DMS114 treated with DMSO at 0.1 percent for 48 hours (cell line): ENCODE results near the gene GLB1L2.

ENCODE experiments used
- DNase-seq: peaks from one replicate; lab custom pipeline; 2025; ENCODE audit not compliant: unreplicated experiment; lab: John Stamatoyannopoulos, UW

GLB1L2 gene

DNA sequence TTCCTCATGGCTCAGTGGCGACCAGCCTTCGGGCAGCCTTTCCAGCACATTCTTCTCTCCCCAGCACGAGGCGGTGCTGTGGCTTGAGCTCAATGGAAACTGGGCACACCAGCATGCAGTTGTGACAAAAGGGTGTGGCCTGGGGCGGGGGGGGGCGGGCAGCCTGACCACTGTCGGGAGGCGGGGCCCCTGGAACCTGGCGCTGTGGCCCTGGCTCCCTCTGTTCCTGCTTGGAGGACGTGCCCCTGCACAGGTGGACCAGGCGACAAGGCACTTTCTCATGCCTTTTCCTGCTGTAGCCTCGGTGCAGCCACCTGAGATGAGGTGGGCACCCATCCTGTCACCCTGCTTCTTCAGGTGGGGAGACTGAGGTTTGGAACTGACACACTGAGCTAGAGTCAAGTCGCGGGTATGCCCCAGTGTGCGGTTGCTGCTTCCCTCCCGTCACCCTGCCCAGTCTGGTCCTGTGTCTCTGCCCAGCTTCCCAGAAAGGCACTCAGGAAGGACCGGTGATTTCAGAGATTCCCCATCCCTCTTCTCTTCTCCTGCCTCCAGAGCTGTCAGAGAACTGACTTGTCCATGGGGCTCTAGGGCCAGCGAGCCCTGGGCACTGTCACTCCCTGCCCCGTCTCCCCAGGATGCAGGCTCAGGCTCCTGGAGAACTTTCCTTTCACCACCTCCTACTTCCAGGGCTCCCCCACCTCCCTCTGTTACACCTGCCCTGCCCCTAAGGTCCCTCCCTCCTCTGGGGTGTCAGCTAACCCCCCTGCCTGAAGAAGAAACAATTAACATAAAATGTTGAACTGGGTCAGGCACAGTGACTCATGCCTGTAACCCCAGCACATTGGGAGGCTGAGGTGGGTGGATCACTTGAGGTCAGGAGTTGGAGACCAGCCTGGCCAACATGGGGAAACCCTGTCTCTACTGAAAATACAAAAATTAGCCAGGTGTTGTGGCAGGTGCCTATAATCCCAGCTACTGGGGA, 70.3 kb downstream of the GLB1L2 start:
- no peak for DNase-seq

DNA sequence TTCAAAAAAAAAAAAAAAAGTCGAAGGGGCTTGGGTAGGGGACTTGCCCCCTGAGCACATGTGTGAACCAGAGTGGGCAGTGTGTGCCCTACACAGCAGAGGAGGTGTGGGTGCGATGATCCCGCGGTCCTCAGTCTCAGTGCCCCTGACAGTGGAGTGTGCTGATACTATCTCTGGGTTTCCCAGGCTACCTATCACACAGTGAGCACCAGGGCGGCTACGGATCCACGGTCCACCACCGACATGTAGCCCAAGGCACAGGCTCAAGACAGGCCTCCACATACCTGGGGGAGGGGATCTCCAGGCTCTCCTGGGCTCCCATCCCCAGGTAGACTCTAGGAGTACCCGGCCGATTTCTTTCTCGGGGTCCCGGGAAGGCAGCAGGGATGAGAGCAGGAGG, 71.1 kb downstream of the GLB1L2 start:
- no peak for DNase-seq

DNA sequence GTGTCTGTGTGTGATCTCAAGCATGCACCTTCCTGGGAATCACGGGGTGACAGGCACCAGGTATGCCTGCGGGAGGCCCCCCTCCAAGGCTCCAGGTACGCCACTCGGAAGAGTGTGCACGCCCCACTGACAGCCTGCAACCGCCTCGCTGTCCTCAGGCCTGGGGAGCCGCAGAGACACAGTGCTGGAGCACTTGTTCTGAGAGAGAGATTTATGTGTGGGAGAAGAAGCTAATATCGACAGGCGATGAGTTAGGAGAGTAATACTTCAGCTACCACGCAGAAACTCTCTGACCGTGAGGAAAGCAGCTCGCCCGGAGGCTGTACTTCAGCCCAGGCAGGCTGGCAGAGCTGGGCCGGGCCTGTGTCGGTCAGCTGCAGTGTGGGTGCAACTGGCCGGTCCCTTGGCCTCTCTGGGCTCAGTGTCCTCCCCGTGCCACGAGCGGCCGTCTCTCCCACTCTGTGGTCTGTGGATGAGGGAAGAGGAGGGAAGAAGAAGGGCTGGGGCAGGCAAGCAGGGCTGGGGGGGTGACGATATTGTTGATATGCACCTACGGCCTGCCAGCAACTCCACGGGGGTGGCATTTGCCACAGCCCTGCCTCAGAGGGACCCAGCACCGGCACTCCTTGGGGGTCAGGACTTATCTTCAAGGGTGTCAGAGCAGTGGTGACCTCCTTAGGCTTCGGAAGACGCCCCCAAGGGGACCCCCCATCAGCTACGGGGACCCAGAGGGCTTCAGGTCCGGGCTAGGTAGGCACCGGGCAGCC, 73.0 kb downstream of the GLB1L2 start:
- no peak for DNase-seq

DNA sequence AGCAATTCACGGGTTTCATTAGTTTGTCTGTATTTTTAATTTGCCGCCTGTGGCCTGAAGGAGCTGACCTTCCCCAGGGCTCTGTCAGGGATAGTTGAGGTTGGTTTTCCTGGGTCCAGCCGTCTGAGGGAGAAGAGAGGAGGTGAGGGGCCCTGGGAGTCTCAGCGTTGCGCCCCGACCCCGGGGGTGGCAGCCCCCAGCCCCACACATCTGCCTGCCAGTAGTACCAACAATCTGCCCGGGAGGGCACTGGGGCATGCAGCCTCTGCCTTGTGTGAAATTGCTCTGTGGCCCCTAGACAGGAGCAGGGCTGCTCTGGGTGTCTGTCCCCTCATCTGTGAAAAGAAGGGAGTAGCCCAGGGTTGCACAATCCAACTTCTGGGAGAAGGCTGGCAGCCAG, 73.6 kb downstream of the GLB1L2 start:
- DNase-seq: no peak

DNA sequence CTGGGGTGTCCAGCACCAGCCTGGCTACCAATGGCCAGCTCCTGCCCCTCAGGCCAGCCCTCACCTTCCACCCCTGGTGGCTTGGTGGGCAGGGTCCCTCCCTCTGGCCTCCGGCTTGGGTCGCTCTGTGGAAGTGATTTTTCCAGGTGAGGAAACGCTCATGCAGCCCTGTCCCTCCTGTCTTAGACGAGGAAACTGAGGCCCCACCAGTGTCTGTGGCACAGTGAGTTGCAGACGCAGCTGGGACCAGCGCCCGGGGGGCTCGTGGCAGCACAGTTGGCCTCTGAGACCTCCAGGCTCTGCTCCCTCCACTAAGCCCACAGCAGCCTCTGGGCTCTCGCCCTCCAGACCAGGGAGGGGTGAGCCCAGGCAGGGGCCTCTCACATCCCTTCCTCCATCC, 74.1 kb downstream of the GLB1L2 start:
- DNase-seq: no peak

DNA sequence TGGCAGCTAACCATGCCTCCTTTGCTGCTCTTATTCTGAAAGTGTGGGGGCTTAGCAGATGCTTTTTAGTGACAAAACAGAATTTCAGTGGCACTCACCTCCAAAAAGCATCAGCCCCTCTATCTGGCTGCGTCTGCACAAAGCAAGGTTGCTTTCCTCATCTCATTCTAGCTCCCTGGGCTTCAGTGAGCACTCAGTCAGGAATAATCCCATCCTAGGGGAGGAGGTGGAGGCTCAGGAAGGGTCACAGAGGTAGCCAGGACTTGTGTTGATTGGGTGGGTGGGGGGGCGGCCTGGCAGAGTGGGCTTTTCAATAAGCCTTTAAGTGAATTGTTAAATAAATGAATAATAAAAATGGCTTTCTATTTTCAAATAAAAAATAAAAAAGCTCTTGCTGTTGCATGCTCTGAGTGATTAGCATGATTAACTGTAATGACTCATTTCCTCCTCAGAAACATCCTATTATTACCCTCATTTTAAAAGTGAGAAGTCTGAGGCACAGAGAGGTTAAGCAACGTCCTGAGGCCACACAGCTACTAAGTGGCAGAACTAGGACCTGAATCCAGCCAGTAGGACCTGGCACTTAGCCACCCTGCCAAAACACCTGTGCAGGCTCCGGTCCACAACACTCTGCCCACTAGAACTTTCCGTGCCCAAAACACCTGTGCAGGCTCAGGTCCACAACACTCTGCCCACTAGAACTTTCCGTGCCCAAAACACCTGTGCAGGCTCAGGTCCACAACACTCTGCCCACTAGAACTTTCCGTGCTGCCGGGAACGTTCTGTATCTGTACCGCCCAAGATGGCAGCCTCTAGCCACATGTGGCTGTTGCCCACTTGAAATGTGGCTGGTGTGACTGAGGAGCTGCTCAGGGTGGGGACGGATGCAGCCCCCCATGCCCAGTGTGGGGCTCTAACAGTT, 74.7 kb downstream of the GLB1L2 start:
- no peak for DNase-seq

DNA sequence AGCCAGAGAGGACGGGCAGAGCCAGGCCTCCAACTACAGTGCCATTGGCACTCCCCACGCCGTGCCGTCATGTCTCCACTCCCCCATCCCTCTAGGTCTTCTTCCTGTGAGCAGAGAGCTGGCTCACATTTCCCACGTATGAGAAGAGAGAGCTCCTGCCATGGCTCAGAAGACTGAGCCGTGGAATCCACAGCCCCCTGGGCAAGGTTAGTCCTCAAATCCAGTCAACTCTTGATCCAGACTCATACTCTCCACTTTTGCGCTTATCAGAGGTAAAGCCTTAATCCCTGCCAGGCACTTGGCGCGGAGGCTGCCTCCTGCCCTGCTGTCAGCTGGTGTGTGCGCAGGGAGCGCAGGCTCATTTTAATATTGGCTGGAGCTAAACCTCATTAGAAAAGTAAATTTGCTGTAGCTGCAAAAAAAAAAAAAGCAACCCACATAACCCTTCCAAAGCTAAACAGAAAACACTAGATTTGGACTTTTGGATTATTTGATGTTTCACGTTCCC, 75.6 kb downstream of the GLB1L2 start:
- no peak for DNase-seq

DNA sequence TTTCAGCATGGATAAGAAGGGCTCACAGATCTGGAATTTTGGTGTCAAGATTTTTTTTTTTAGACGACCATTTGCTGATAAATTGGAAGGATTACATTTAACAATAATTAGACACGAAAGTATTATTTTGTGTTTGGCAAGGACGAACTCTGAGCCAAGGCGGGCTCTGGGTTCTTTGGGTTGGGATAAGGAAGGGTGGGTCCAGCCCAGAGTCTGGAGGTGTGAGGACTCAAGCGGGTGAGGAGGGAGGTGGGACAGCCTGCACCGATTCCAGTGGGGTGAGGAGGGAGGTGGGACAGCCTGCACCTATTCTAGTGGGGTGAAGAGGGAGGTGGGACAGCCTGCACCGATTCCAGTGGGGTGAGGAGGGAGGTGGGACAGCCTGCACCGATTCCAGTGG, 76.1 kb downstream of the GLB1L2 start:
- DNase-seq: no peak

DNA sequence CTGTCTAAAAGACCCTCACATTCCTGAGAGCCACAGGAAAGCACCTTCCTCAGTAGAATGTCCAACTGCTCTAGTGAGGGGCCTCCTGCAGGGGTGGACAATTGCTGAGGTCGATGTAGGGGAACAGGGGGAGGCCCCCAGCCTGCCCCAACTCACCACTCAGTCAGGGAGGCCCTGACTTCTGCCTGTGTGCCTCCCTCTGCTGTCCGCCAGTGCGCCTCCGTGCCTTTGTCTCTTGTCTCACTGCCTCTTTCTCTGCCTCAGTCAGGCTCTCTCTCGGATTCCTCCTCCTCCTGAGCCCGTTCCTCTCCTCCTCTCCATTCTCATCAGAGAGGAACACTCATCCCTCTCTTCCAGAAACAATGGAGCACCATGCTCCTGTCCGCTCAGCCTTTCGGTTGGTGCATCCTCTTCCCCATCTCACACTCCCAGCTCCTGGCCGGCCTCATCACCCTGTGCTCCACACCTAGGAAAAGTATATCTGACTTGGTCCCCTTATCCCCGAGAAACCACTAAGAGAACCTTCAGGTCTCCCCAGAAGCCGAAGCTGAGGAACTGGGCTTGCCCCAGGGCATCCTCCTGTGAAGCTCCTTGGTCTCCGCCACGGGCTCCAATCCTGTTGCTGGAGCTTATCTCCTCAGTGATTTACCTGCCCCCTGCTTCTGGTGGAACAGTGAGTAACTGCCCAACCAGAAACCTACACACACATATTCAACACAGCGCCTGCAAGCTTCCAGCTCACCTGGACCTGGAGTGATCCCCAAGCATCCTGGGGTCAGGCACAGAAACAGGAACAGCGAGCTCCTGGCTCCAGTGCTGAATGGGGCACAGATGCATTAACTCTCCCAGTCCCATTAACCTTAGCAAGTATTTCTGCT, 78.0 kb downstream of the GLB1L2 start:
- DNase-seq: no peak

DNA sequence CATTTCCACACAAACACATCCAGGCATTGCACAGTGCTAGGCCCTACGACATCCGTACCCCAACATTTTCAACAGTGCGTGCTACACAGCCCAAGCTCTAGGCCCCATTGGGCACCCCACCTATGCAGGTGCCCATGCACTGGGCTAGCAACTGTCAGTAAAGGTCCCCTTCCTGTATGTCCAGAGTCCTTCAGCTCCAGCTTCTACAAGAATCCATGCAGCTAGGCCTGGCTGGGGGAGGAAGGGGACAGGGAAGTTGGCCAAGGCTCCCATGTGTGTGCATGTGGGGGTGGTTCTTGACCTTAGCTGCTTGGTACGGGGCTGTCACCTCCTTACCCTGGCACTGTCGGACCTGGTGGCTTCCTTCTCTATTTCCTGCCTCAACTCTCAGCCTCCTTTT, 79.0 kb downstream of the GLB1L2 start:
- no peak for DNase-seq

DNA sequence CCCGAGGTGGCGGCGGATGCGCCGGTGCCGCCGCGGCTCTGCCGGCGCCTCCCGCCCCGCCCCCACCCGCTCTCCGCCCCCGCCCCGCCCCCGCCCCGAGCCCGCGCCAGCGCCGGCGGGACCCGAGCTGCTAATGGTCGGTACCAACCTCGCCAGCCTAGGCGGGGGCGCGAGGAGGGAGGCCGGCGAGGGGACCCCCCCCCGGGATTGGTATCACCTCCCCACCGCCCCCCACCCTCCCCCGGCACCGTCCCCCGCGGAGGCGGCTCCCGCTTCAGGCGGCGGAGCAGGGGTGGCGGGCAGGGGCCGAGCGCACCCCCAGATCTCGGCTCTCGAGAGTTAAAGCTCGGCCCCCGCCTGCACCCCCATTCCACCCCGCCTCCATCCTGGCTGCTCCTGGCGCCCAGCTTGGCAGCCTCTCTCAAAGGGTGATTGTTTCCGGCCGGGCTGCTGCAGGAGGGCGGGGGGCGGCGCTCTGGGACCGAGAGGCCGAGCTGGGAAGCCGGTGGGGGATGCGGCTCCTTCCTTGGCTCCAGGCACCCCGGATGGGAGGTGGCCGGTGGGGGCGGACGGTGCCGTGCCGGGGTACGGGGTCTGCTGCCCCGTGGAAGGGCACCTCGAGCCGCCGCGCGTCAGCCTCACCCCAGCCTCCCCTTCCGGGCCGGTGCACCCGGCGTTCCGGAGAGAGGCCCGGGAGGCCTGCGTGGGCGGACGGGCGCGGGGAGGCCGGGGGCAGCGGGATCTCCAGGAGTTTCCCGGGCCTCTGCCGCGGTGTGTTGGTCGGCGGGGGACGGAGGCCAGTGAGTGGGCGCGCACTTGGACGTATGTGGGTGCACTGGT, 80.6 kb downstream of the GLB1L2 start, which contains the start of gene B3GAT1:
Gene B3GAT1, minus strand, starts transcription at position 40 of the 840 bp plus-strand sequence. CDS start 24,583 bp downstream, outside the sequence.
- no peak for DNase-seq

DNA sequence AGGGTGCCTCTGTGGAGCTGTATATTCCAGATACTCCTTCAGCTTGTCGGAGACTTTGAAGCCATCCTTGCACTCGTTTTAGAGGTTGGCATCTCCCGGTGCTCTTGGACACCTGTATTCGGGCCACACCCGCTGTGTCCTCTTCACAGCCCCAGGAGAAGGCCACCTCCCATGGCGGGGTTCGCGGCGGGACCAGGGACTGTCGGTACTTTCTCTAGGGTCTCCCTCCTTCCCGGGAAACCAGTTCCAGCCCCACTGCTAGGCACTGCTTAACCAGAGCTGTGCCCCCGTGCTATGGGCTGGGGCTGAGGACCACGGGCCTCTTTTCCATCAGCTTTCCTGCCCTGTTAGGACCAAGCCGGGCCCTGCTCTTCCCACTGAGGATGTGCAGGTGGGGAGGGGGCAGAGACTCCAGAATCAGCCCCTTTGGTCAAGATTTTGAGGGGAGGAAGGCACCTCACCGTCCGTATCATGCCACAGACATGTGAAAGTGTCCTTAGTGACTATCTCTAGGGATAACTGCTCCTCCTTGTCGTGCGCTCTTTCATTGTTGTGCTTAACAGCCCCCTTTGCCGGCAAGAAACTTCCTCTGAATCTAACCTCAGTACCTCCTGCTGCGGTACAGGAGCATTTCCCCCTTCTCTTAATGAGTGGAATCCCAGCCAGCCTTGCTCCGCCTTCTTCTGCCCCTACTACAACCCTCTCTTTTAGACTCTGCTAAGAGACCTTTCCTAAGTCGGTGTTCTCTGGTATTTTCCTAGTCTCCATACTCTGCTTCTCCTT, 81.4 kb downstream of the GLB1L2 start:
- no peak for DNase-seq

DNA sequence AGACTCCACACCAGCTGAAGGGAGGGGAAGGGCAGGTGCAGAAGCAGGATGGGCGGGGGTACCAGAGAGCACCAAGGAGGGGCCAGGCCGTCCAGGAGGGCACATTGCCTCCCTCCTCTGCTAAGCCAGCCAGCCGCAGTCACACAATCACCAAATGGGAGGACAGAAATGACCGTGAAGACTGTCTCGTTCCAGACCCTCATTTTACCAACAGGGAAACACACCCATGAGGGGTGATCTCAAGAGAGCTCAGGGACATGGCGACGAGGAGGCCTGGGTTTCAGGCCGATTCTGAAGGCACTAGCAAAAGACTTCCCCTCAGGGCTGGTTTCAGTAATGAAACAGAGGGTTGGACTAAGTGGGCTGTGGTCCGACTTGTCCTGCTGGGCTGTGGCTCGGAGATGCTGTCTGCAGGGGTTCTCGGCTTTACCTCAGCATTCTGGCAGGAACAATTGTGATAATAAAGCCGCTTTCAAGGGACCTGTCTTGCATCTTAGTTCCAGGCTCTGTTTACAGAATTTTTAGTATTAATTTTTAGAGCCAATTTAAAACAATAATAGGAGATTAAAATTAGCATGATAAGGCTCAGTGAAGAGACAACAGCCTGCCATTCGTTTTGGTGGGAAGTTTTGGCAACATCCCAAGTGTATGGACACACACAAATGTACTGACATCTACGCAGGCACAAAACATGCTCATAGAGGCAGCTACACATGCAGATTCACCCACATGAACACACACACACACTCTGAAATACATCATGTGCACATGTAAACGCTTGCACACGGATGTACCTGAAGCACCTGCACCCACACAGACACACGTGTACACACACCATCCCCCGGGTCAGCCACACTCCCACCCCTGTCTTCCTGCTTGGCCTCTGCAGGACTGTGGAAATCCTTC, 82.3 kb downstream of the GLB1L2 start:
- no peak for DNase-seq

DNA sequence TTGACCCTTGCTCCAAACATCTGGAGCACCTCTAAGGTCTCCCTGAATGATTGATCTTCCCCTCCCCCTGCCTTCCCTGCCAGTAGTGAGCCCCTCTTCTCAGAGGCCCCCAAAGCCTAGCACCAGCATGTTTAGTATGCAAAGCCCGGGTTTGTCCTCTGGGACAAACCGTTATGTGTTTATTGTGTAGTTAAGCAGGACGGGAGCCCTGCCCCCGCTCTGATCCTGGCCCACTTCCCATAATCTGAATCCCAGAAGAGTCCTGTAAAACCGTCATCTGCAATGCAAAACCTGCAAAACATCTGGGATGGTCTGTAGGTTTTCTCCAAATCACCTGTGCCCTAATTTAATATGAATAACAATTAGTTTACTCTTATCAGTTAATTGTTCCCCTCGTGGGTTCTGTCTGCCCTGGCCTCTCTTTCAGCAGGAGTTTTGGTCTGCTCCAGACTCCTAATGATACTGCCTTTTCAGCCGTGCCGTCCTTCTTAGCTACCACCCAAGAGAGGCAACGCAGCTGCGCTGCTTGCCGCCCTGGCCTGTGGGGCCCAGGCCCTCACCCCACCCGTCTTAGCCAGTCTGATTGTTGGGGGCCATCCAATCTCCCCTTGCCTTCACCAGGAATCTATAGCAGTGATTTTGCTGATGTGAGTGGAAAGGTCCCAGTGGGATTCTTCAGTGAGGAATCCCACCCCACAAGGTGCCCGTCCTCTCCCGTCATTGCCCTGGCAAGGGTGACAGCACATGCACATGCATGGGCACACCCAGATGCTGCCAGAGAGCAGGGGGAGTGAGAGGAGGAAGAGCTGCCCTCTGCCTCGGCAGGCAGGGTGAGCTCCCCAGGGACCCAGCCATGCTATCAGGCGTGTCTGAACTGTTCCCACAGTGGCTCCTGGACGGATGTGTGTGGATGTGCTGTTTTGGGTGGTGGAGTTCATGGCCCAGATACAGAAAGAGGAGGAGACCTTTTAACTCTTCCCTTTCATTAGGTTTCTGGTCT, 83.3 kb downstream of the GLB1L2 start:
- DNase-seq: no peak

DNA sequence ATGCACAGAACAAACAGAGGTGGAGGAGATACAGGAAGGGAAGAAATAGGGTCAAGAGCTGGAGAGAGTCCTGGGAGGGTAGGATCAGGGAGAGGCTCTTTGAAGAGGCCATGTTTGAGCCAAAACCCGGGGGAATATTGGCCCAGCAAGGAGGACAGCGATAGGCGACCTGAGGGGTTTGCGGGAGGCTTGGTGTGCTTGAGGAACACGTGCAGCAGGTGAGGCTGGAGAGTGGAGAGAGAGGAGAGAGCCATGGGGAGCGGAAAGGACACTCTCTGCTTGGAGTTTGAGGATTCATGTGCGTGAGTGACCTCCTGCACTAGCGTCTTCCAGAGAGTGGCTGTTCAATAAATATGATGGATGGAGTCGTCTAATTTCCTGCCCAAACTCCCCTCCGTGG, 84.9 kb downstream of the GLB1L2 start:
- no peak for DNase-seq
